Common myeloid progenitor, CD34-positive (primary cell): ENCODE measurements around the gene OGFOD1.
A peak's percentile ranks its signal among the peaks of the same experiment; 100 is the strongest.

Experiments
- CTCF ChIA-PET: fragments of 350-600 bp; sonication (Branson Sonifier 250); formaldehyde crosslinking; loops from one replicate; lab custom pipeline; 2021; ENCODE audit warnings: antibody characterized with exemption; lab: Charles Lee
- POLR2A ChIA-PET: fragments of 350-600 bp; sonication (Branson Sonifier 250); formaldehyde crosslinking; loops from one replicate; lab custom pipeline; 2021; ENCODE audit warnings: antibody characterized with exemption; lab: Charles Lee
- DNase-seq, 3 donors: peaks; one replicate each; pipeline versions ENCODE4 v3.0.0 to v3.0.0-alpha.2; 2013
- H3K27ac ChIP-seq, 2 experiments: 1 replicate in 1 of 2; 2 replicates in 1 of 2; pipeline ENCODE4 v1.7.0; 2013; ENCODE audit warnings: inconsistent platforms in 2 of 2, low read length in 2 of 2, mild to moderate bottlenecking in 2 of 2, low read depth in 1 of 2, moderate library complexity in 1 of 2; ENCODE audit not compliant: severe bottlenecking in 2 of 2, insufficient read depth in 1 of 2, poor library complexity in 1 of 2
- H3K27me3 ChIP-seq, 5 experiments: replicated peaks in 2 of 5; 1 replicate in 3 of 5; 2 replicates in 2 of 5; pipeline versions ENCODE4 v1.6.1 to v1.7.0; 2013; ENCODE audit warnings: low read length in 4 of 5, mild to moderate bottlenecking in 2 of 5, moderate library complexity in 2 of 5, inconsistent platforms in 1 of 5; ENCODE audit not compliant: insufficient read depth in 5 of 5, control insufficient read depth in 4 of 5
- H3K36me3 ChIP-seq, 4 experiments: 1 replicate in 2 of 4; 2 replicates in 2 of 4; pipeline versions ENCODE4 v1.6.1 to v1.7.0; 2013; ENCODE audit warnings: low read length in 3 of 4, control low read depth in 1 of 4, mild to moderate bottlenecking in 1 of 4; ENCODE audit not compliant: control insufficient read depth in 4 of 4, insufficient read depth in 4 of 4
- H3K4me1 ChIP-seq, 4 experiments: 1 replicate in 3 of 4; 2 replicates in 1 of 4; pipeline versions ENCODE4 v1.6.1 to v1.7.1; 2013; ENCODE audit warnings: low read length in 3 of 4, mild to moderate bottlenecking in 3 of 4, control low read depth in 1 of 4, inconsistent platforms in 1 of 4, moderate library complexity in 1 of 4; ENCODE audit not compliant: control insufficient read depth in 4 of 4, insufficient read depth in 4 of 4; ENCODE audit errors: control extremely low read depth in 1 of 4
- H3K4me3 ChIP-seq, 7 experiments: 1 replicate in 4 of 7; 2 replicates in 3 of 7; pipeline versions ENCODE4 v1.5.1 to v1.7.0; 2013; ENCODE audit warnings: mild to moderate bottlenecking in 7 of 7, low read length in 6 of 7, moderate library complexity in 6 of 7, inconsistent platforms in 2 of 7, low read depth in 2 of 7, control low read depth in 1 of 7; ENCODE audit not compliant: insufficient read depth in 4 of 7, control insufficient read depth in 1 of 7; ENCODE audit errors: extremely low read depth in 1 of 7
- H3K9me3 ChIP-seq, 5 experiments: 1 replicate in 4 of 5; 2 replicates in 1 of 5; pipeline versions ENCODE4 v1.6.1 to v1.7.1; 2013; ENCODE audit warnings: low read length in 4 of 5, mild to moderate bottlenecking in 2 of 5, inconsistent platforms in 1 of 5, low read depth in 1 of 5, moderate library complexity in 1 of 5; ENCODE audit not compliant: control insufficient read depth in 4 of 5, insufficient read depth in 2 of 5; ENCODE audit errors: control extremely low read depth in 1 of 5
- WGBS: methylation state at CpG from one replicate; pipeline ENCODE4 v1.1.5; 2013; ENCODE audit not compliant: insufficient coverage; 5-methylcytosine and 5-hydroxymethylcytosine counted together

The OGFOD1 gene

DNA sequence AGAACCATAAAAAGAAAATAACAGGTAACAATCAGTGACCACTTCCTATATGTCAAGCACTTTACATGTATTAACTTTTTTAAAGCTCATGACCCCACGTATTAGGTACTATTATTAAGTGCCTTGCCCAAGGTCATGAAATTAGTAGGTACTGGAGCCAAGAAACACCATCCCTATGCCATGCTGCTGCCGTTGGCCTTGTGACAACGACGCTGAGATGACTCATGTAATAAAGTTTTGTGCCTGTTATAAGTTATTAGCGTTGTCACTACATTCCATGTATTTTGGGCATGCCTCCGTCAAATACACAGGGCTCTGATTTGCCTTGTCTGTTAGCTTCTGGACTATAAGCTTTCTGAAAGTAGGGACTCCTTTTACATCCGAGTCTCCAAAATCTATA is 67.1 kb downstream of the OGFOD1 start:
- Histone ChIP-seq H3K4me1 (peaks cover 4 to 17% (median 9%) of the 10 kb centered on the region in 4 experiments), H3K4me3 (no peak overlapping the region), H3K36me3 (no peaks in the 10 kb centered on the region), H3K27me3 (no peaks in the 10 kb centered on the region), H3K9me3 (no peaks in the 10 kb centered on the region), H3K27ac (no peak overlapping the region)
- ChIA-PET CTCF (interaction anchor here (0.8 to 3.3 kb wide), 5 partner anchors 11 to 90 kb away, joined by 3 to 11 read pairs (median 4); partner anchors contain the start of genes MT2A and MT4), POLR2A (no interaction called here)
- 91% methylated on average over 6 of the region's 7 CpGs for WGBS
- DNase-seq: no peak

GRCh38 chr16:56519459-56520250 is 68.3 kb downstream of the OGFOD1 start, which contains the start of gene BBS2:
BBS2 (minus strand) TSS chr16:56520024; CDS start chr16:56519862, 162 bp downstream.
- Histone ChIP-seq H3K27ac (peak within 1 kb of the TSS; percentile 58 to 72), H3K4me1 (peaks cover 4 to 14% (median 9%) of the 10 kb centered on the region in 4 experiments), H3K27me3 (no peaks in the 10 kb centered on the region), H3K36me3 (no peaks in the 10 kb centered on the region), H3K9me3 (no peaks in the 10 kb centered on the region), H3K4me3 (peak within 1 kb of the TSS; percentile 88 to 98 (median 96))
- CTCF ChIA-PET: interaction anchor here (1.0 to 2.0 kb wide), 3 partner anchors 45 to 84 kb away, joined by 3 to 5 read pairs (median 4); partner anchors contain the start of gene MT4
- DNase-seq: peak; percentile 84 to 94 (median 93)
- POLR2A ChIA-PET: no interaction called here
- WGBS: under 1% methylated on average over 53 of the region's 65 CpGs

DNA sequence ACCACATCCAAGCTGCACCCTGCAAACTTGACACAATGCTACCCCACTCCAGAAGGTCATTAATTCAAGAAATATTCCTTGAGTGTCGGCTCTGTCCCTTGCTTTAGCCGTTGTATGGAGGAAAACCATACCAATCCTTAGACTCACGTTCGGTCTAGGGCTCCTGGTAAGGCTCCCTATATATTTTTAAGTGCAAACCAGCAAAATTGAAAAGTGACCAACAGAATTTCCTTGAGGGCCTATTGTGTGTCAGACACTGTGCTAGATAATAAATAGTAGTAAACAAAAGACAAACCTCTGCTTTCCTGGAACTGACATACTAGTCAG is 68.9 kb downstream of the OGFOD1 start:
- Histone ChIP-seq H3K9me3 (no peaks in the 10 kb centered on the region), H3K4me1 (peaks cover 4 to 14% (median 9%) of the 10 kb centered on the region in 4 experiments), H3K27me3 (peaks cover 0 to 2% (median 0%) of the 10 kb centered on the region in 5 experiments), H3K36me3 (no peaks in the 10 kb centered on the region), H3K27ac (peak overlapping the region in 1 of 2 experiments; percentile 72), H3K4me3 (peak overlapping the region in 6 of 7 experiments; percentile 40 to 96 (median 92))
- no peak for DNase-seq
- POLR2A ChIA-PET: no interaction called here
- CTCF ChIA-PET: interaction anchor here (1.0 to 2.3 kb wide), 2 partner anchors 57 to 81 kb away, joined by 3 to 5 read pairs; no protein-coding TSS in a partner anchor
- no CpG with 5 or more reads among the region's 4 CpGs for WGBS

GRCh38 chr16:56525236-56525635 is 73.9 kb downstream of the OGFOD1 start:
- Histone ChIP-seq H3K9me3 (no peaks in the 10 kb centered on the region), H3K27ac (no peak overlapping the region), H3K4me1 (peaks cover 3 to 6% (median 4%) of the 10 kb centered on the region in 4 experiments), H3K4me3 (no peak overlapping the region), H3K36me3 (no peaks in the 10 kb centered on the region), H3K27me3 (peaks cover 0 to 4% (median 0%) of the 10 kb centered on the region in 5 experiments)
- WGBS: 95% methylated on average over 4 of the region's 9 CpGs
- POLR2A ChIA-PET: no interaction called here
- DNase-seq: no peak
- CTCF ChIA-PET: no interaction called here
